Thyroid gland (tissue), 4 donors: ENCODE measurements around the gene MARVELD3. TPM values are rescaled to one million over a fixed set of nuclear protein-coding genes. Genes with fewer than 3 reads are reported as not detected.

Source experiments
- DNase-seq, 2 donors: peaks; one replicate each; pipeline ENCODE4 v3.0.0-alpha.2; 2019
- H3K27ac ChIP-seq, 3 donors: fragments of 200-600 bp; sonication (generic); 1 replicate in 2 of 3; 2 replicates in 1 of 3; pipeline ENCODE4 v1.5.1; 2016 to 2019; ENCODE audit warnings: mild to moderate bottlenecking in 1 of 3, moderate library complexity in 1 of 3
- H3K27me3 ChIP-seq: fragments of 200-600 bp; sonication (generic); one replicate; pipeline ENCODE4 v1.5.1; 2019
- H3K36me3 ChIP-seq, 2 donors: fragments of 200-600 bp; sonication (generic); one replicate each; pipeline ENCODE4 v1.5.1; 2016 to 2019
- H3K4me1 ChIP-seq, 2 donors: fragments of 200-600 bp; sonication (generic); one replicate each; pipeline ENCODE4 v1.5.1; 2017 to 2019
- H3K4me3 ChIP-seq, 3 donors: fragments of 200-600 bp; sonication (generic); replicated peaks in 1 of 3; 1 replicate in 2 of 3; 2 replicates in 1 of 3; pipeline ENCODE4 v1.5.1; 2016; ENCODE audit warnings: mild to moderate bottlenecking in 1 of 3
- H3K9me3 ChIP-seq: fragments of 200-600 bp; sonication (generic); one replicate; pipeline ENCODE4 v1.5.1; 2017
- POLR2A ChIP-seq, 2 donors: fragments of 450-650 bp; IDR thresholded peaks; one replicate each; pipeline ENCODE4 v1.6.1; 2017; ENCODE audit warnings: antibody characterized with exemption in 2 of 2, mild to moderate bottlenecking in 2 of 2, moderate library complexity in 1 of 2
- WGBS, 2 donors: methylation state at CpG; one replicate each; pipeline ENCODE4 v1.1.5; 2017; 5-methylcytosine and 5-hydroxymethylcytosine counted together
- intact Hi-C: fragments of 100-400 bp; cut with DNase I; formaldehyde crosslinking; loops from one replicate; pipeline ENCODE4 v1.15.1; 2023
- total RNA-seq, 4 donors: library from RNA; depleted of rRNA; stranded (reverse); fragments of >200 nt; gene quantifications; one replicate each; pipeline ENCODE4 v1.2.3, GENCODE V29; 2016
- TF ChIP-seq, protein P1 (sequence below), 6 experiments: fragments of 200-600 bp in 3 of 6; fragments of 450-650 bp in 3 of 6; sonication (generic) in 3 of 6; IDR thresholded peaks; one replicate each; pipeline ENCODE4 v1.5.1; 2016 to 2019; ENCODE audit warnings: antibody characterized with exemption in 6 of 6, mild to moderate bottlenecking in 2 of 6, inconsistent platforms in 1 of 6, moderate library complexity in 1 of 6

The MARVELD3 gene
- total RNA-seq, 4 donors from 2014 or later, result 7.7 to 11.5 (median 9.9) TPM

DNA sequence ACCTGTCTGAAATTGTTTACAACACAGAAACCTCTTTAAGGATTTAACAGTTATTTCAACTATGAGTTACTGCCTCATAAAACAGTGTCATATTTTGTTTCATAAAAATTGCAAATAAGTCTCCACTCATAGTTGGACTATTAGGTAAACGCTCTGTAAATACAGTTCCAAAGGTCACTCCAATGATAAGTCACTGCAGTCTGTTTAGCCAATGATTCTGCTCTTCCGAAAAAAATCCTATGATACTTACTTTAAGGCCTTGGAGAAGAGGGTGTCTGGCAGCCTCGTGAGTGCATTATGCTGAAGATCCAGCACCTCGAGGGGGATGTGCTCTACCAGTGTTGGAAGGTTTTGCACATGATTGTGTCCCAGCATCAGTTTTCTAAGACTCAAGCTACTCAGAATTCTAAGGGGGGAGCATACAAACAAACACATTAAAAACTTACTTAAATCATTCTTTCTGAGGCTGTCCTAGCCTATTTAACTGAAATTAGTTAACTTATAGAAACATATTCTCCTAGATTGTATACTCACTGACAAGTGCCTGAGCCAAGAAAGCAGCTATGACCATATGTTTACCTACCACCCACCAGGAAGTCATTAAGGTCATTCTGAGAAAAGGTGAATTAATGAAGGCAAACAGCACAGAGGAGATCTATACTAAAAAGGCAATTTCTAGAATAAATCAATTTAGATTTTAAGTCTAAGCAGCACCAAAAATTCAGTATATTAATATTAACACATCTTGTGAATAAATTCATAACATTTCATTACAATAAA lies 41.1 kb downstream of the MARVELD3 start:
- 79 to 82% methylated on average over 4 of the region's 4 CpGs for WGBS, 2 donors
- DNase-seq, result no peak
- H3K27me3 ChIP-seq, result no peaks in the 10 kb centered on the region
- TF ChIP-seq, protein P1, sequence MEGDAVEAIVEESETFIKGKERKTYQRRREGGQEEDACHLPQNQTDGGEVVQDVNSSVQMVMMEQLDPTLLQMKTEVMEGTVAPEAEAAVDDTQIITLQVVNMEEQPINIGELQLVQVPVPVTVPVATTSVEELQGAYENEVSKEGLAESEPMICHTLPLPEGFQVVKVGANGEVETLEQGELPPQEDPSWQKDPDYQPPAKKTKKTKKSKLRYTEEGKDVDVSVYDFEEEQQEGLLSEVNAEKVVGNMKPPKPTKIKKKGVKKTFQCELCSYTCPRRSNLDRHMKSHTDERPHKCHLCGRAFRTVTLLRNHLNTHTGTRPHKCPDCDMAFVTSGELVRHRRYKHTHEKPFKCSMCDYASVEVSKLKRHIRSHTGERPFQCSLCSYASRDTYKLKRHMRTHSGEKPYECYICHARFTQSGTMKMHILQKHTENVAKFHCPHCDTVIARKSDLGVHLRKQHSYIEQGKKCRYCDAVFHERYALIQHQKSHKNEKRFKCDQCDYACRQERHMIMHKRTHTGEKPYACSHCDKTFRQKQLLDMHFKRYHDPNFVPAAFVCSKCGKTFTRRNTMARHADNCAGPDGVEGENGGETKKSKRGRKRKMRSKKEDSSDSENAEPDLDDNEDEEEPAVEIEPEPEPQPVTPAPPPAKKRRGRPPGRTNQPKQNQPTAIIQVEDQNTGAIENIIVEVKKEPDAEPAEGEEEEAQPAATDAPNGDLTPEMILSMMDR (IDR thresholded peaks at IDR 0.05), result no peak
- no peak for TF ChIP-seq POLR2A (IDR thresholded peaks at IDR 0.05)
- no peak overlapping the region for H3K27ac ChIP-seq
- H3K36me3 ChIP-seq, result peaks cover 33 to 50% of the 10 kb centered on the region in 2 donors
- no peaks in the 10 kb centered on the region for H3K4me1 ChIP-seq
- intact Hi-C loops, result no loop called here
- no peaks in the 10 kb centered on the region for H3K9me3 ChIP-seq
- no peak overlapping the region for H3K4me3 ChIP-seq

DNA sequence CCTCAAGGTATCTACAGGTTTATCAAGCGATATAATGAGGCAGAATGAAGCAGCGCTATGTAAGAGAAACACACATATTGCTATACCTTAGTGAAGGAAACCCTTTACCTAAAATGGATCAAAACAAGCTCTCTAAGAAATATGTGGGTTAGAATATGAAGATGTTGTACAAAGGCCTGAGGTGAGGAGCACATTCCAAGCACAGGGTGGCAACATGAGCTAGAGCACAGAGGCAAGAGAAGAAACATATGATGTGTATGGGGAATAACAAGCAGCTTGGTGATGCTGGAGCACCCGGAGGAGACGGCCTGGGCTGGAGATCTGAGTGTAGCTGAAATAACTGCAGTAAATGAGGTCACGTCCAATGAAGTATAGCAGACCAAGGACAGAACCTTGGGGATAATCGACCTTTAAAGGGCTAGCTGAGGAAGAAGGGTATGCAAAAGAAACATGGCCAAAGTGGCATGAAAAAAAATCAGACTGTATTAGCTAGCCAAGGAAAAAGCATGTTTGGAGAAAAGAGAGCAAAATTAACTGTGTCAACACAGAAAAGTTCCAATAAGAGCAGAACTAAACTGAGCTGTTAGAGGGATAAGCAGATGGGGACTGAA lies 44.0 kb downstream of the MARVELD3 start:
- Histone ChIP-seq H3K4me1 (no peaks in the 10 kb centered on the region), H3K27ac (no peak overlapping the region), H3K36me3 (peaks cover 26 to 44% of the 10 kb centered on the region in 2 donors), H3K27me3 (no peaks in the 10 kb centered on the region), H3K4me3 (no peak overlapping the region), H3K9me3 (no peaks in the 10 kb centered on the region)
- no peak for TF ChIP-seq POLR2A (IDR thresholded peaks at IDR 0.05)
- 75 to 76% methylated on average over 6 of the region's 6 CpGs for WGBS, 2 donors
- no peak for DNase-seq
- intact Hi-C loops, result no loop called here

DNA sequence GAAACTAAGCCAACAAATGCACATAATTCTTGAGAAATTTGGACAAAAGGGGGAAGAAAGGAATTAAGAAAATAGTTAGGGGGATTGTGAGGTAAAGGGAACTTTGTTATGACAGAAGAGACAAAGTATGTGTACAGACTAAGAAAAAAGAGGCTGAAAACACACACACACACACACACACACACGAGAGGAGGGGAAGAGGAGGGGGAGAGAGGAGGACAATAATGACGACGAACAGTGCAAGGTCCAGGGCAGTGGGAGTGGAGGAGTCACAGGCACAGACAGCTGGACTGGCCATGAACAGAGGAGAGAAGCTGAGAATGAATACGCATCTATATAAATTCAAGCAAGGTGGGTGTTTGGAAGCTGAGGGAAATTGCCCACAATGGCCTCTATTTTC lies 44.6 kb downstream of the MARVELD3 start:
- WGBS, 2 donors, result 62 to 76% methylated on average over 4 of the region's 4 CpGs

DNA sequence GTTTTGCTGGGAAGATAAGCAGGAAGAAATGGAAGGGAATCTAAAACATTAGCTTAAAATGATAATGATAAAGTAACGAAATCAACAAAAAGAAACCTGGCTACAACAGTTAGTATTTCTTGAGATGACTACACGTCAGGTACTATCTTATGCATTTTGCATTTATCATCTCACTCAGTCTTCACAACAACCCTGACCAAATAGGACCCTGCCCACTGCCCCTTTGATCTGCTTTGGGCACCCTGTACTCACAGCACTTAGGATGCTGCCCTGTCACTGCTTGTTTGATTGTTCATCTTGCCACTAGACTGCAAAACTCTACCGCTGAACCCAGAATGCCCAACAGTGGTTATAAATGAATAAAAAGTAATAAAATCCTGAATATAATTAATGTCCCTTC lies 45.2 kb downstream of the MARVELD3 start:
- H3K9me3 ChIP-seq, result no peaks in the 10 kb centered on the region
- H3K36me3 ChIP-seq, result peaks cover 29 to 48% of the 10 kb centered on the region in 2 donors

More for the DNA sequence above, 44.6 kb downstream of the MARVELD3 start:
- TF ChIP-seq POLR2A (IDR thresholded peaks at IDR 0.05), result no peak
- TF ChIP-seq, protein P1 (IDR thresholded peaks at IDR 0.05), result no peak
- H3K27me3 ChIP-seq, result no peaks in the 10 kb centered on the region
- no peak overlapping the region for H3K27ac ChIP-seq
- peaks cover 27 to 48% of the 10 kb centered on the region in 2 donors for H3K36me3 ChIP-seq
- no peak overlapping the region for H3K4me3 ChIP-seq
- intact Hi-C loops, result no loop called here
- no peaks in the 10 kb centered on the region for H3K9me3 ChIP-seq
- DNase-seq, result no peak
- H3K4me1 ChIP-seq, result no peaks in the 10 kb centered on the region

DNA sequence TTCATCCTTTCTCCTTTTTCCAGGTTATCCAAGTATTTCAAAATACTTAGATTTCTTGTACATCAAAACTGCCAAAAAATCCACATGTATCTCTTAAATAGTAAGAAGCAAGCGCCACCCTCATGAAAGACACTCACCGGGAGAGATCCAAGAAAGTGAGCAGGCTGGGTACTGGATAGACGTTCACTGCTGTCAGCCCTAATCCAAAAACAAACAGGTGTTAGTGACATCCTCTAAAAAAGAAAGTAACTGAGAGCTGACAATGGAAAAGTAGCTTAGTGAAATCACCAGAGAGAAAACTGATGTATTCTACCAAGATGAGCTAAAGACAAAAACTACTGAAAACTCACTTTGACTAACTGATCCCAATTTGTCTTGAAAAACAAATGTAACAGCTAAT lies 46.1 kb downstream of the MARVELD3 start:
- no peak overlapping the region for H3K27ac ChIP-seq
- intact Hi-C loops, result no loop called here
- no peaks in the 10 kb centered on the region for H3K9me3 ChIP-seq
- 83 to 91% methylated on average over 3 of the region's 3 CpGs for WGBS, 2 donors
- no peak for DNase-seq
- no peak for TF ChIP-seq POLR2A (IDR thresholded peaks at IDR 0.05)
- TF ChIP-seq, protein P1 (IDR thresholded peaks at IDR 0.05), result no peak
- H3K36me3 ChIP-seq, result peaks cover 34 to 45% of the 10 kb centered on the region in 2 donors
- H3K27me3 ChIP-seq, result no peaks in the 10 kb centered on the region
- no peaks in the 10 kb centered on the region for H3K4me1 ChIP-seq
- H3K4me3 ChIP-seq, result no peak overlapping the region

More for the DNA sequence above, 45.2 kb downstream of the MARVELD3 start:
- Histone ChIP-seq H3K4me1 (no peaks in the 10 kb centered on the region), H3K4me3 (no peak overlapping the region), H3K27me3 (no peaks in the 10 kb centered on the region), H3K27ac (no peak overlapping the region)
- intact Hi-C loops, result no loop called here
- TF ChIP-seq POLR2A (IDR thresholded peaks at IDR 0.05), result no peak
- TF ChIP-seq, protein P1 (IDR thresholded peaks at IDR 0.05), result no peak
- no peak for DNase-seq
- WGBS, 2 donors, result 94 to 97% methylated on average over 3 of the region's 3 CpGs
